Suprapubic skin (tissue), 4 donors: ENCODE measurements around the gene ST6GAL1.

Experiments used
- CTCF ChIP-seq, 2 donors: fragments of 200-600 bp in 1 of 2; fragments of 450-650 bp in 1 of 2; sonication (generic) in 1 of 2; IDR thresholded peaks; one replicate each; pipeline ENCODE4 v1.5.1; 2016 to 2019; ENCODE audit warnings: antibody characterized with exemption in 2 of 2, mild to moderate bottlenecking in 1 of 2, moderate library complexity in 1 of 2
- EP300 ChIP-seq: sonication (generic); formaldehyde crosslinking; IDR thresholded peaks from one replicate; pipeline ENCODE4 v1.6.1; 2017; ENCODE audit warnings: antibody characterized with exemption
- POLR2A ChIP-seq, 2 donors: fragments of 450-650 bp; IDR thresholded peaks; one replicate each; pipeline ENCODE4 v1.6.1; 2017; ENCODE audit warnings: antibody characterized with exemption in 2 of 2, mild to moderate bottlenecking in 2 of 2, moderate library complexity in 2 of 2
- POLR2AphosphoS5 ChIP-seq, 3 donors: sonication (generic); formaldehyde crosslinking; IDR thresholded peaks; one replicate each; pipeline ENCODE4 v1.6.1; 2017; ENCODE audit warnings: antibody characterized with exemption in 3 of 3

GRCh38 chr3:186940967-186941366 is 10.6 kb downstream of the ST6GAL1 start:
- TF ChIP-seq CTCF (IDR thresholded peaks at IDR 0.05) (no peak), POLR2A (IDR thresholded peaks at IDR 0.05) (no peak), POLR2AphosphoS5 (IDR thresholded peaks at IDR 0.05) (no peak), EP300 (no peak)
